CD4-positive, alpha-beta T cell treated with Interleukin-2 at 100 ng/mL for 4 hours (primary cell): Measurements from ENCODE around the gene FOXN4.

Experiments used
- DNase-seq: peaks from one replicate; pipeline ENCODE4 v3.0.0-alpha.2; 2020; ENCODE audit warnings: low spot score

FOXN4 gene

DNA sequence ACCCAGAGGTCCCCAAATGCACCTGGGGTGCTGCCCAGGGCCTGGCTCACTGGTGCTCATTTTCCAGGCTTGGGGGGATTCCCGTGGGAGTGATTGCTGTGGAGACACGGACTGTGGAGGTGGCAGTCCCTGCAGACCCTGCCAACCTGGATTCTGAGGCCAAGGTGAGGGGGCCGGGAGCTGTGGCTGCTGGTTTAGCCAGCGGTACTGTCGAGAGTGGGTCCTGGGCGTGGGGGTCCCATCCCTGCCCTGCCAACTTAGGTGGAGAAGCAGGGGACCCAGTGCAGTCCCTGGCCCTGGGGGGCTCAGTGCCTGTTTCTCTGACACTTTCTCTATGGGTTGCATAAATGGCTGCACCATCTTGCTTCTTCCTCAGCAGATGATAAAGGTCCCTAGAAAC lies 50.9 kb downstream of the FOXN4 start:
- DNase-seq = no peak

- no peak for DNase-seq
Measured at GRCh38 chr12:109256011-109256410, 53.1 kb downstream of the FOXN4 start.

- DNase-seq = no peak
Measured at GRCh38 chr12:109255377-109255776, 53.7 kb downstream of the FOXN4 start.

- no peak for DNase-seq
Measured at GRCh38 chr12:109253913-109254544, 55.1 kb downstream of the FOXN4 start.

DNA sequence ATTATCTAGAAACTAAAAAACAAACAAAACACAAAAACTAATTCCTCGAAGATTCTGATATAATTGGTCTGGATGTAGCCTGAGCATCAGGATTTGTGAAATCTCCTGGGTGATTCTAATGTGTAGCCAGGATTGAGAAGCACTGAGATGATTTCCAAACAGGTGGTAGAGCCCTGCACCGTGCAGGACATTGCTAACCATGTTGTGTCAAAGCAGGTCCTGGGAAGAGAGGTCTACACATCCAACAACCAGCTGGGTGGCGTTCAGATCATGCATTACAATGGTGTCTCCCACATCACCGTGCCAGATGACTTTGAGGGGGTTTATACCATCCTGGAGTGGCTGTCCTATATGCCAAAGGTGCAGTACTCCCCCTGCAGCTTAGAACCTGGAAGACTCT lies 56.3 kb downstream of the FOXN4 start:
- no peak for DNase-seq

DNA sequence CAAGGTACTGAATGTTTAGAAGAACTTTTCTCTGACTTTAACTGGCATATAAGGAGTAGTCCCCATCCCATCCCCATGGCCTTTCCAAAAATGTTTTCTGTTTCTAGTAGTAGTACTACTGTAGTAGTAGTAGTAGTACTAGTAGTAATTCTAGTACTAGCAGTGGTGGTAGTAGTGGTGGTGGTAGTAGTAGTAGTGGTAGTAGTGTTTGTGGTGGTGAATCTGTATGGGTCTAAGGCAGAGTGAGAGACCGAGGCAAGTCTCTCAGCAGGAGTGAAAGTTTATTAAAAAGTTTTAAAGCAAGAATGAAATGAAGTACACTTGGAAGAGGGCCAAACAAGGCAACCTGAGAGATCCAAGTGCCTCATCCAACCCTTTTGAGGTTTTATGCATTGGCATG lies 58.6 kb downstream of the FOXN4 start:
- DNase-seq = no peak

DNA sequence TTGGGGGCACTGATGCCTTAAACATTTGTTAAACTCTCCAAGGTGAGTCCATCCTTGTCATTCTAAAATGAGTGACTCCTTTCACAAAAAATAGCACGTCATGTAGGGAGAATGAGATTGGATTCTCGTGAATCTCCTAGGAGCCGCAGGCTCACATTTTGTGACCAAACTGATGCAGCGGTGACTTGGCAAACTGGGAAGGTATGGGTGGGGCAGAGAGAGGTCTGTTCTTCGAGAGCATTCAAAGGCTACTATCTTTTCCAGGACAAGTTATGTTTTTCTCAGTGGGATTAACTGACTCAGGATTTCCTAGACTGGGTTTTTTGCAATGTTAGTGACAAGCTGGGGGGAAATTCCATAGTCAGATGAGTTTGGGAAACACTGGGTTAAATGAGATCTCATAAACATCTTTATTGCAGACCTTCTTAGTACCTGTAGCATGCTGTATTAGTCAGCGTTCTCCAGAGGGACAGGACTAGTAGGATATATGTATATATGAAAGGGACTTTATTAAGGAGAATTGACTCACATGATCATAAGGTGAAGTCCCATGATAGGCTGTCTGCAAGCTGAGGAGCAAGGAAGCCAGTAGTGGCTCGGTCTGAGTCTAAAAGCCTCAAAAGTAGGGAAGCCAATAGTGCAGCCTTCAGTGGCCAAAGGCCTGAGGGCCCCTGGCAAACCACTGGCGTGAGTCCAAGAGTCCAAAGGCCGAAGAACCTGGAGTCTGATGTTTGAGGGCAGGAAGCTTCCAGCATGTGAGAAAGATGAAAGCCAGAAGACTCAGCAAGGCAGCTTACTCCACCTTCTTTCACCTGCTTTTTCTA lies 61.0 kb downstream of the FOXN4 start:
- DNase-seq = no peak

GRCh38 chr12:109246221-109246620 lies 62.9 kb downstream of the FOXN4 start:
- DNase-seq = no peak

GRCh38 chr12:109244073-109244472 lies 65.0 kb downstream of the FOXN4 start:
- no peak for DNase-seq

DNA sequence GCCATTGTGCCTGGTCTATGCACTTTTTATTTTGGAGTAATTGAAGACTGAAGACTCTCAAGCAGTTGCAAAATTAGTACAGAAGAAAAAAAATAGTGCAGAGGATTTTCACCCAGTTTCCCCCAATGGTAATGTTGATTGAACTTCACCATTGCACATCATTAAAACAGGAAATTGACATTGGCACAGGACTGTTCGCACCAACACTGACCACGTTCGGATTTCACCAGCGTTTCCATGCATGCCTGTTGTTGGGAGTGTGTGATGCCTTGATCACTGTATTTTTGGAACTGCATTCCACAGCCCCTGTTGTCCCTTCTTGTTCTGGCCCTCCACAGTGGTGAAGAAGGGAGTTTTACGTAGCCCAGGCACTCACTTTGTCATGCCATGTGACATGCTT lies 67.1 kb downstream of the FOXN4 start:
- DNase-seq = no peak

DNA sequence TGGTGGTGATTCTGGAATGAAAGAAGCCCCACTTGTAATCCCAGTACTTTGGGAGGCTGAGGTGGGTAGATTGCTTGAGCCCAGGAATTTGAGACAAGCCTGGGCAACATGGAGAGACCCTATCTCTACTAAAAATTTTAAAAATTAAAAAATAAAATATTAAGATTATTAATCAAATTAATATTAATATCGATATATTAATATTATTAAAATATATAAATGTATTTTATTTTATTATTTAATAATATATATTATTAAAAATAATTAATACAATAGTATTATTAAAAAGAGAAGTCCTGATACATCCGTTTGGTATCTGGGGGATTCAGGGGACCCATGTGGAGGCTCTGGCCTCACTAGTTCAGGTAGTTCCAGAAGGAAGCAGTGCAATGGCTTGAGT lies 68.7 kb downstream of the FOXN4 start:
- DNase-seq = no peak

GRCh38 chr12:109239691-109240090 lies 69.4 kb downstream of the FOXN4 start:
- no peak for DNase-seq

DNA sequence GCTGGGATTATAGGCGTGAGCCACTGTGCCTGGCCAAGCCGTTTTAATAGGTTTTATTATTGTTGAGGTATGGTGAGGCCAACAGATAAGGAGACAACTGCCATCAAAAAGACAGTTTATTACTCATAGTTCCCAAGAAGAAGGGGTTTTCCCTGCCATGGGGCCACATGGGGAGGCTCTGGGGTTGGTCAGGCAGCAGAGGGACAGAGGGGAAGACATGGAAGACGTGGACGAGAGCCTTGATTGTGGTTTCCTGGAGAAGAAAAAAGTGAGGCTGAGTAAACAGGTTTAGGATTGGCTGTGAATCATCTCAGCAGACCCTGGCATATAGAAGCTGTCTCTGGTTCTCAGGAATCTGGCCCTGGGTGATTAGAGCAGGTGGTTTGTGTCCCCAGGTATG lies 69.9 kb downstream of the FOXN4 start:
- DNase-seq = no peak

- no peak for DNase-seq
Measured at GRCh38 chr12:109236257-109236656, 72.8 kb downstream of the FOXN4 start.

GRCh38 chr12:109234012-109234411 lies 75.1 kb downstream of the FOXN4 start:
- DNase-seq = no peak

- DNase-seq = no peak
Measured at GRCh38 chr12:109232731-109233130, 76.4 kb downstream of the FOXN4 start.

- no peak for DNase-seq
Measured at GRCh38 chr12:109230193-109230592, 78.9 kb downstream of the FOXN4 start.

DNA sequence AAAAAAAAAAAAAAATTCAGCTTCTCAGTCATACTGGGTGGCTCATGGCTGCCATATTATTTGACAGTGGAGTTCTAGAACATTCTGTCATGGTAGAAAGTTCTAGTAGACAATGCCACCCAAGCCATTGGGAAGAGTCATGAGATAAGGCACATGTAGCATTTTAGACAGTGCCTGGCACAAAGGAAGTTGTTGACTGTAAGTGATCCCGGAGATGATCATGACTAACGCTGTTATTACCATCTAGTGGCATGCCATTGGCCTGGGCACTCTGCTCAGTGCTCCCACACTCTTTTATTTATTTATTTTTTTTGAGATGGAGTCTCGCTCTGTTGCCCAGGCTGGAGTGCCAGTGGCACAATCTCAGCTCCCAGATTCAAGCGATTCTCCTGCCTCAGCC lies 80.4 kb downstream of the FOXN4 start:
- no peak for DNase-seq
